Activated naive CD4-positive, alpha-beta T cell treated with anti-CD3 and anti-CD28 coated beads, Interleukin-2, amount 50 U/mL, for 16 hours (primary cell): ENCODE data around the gene SNX22.

Experiments used
- DNase-seq: peaks from one replicate; pipeline ENCODE4 v3.0.0-alpha.2; 2020

The SNX22 gene

GRCh38 chr15:64136347-64136746 is 15.2 kb upstream of the SNX22 start:
- DNase-seq, result no peak

GRCh38 chr15:64137226-64137833 is 14.2 kb upstream of the SNX22 start:
- DNase-seq, result no peak

GRCh38 chr15:64138331-64138941 is 13.1 kb upstream of the SNX22 start:
- no peak for DNase-seq

GRCh38 chr15:64141798-64142512 is 9.6 kb upstream of the SNX22 start:
- DNase-seq, result no peak

- no peak for DNase-seq
These were observed 8.3 kb upstream of the SNX22 start for GRCh38 chr15:64143276-64143675.

GRCh38 chr15:64144192-64144564 is 7.4 kb upstream of the SNX22 start:
- no peak for DNase-seq

- no peak for DNase-seq
These were observed 6.8 kb upstream of the SNX22 start for GRCh38 chr15:64144565-64145281.

- DNase-seq, result no peak
These were observed 5.5 kb upstream of the SNX22 start for GRCh38 chr15:64146041-64146440.

GRCh38 chr15:64146520-64146884 is 5.0 kb upstream of the SNX22 start:
- no peak for DNase-seq

GRCh38 chr15:64146885-64147681 is 4.4 kb upstream of the SNX22 start:
- no peak for DNase-seq

- DNase-seq, result no peak
These were observed 3.4 kb upstream of the SNX22 start for GRCh38 chr15:64148168-64148567.

- DNase-seq, result no peak
These were observed 3.0 kb upstream of the SNX22 start for GRCh38 chr15:64148581-64148980.

- DNase-seq, result no peak
These were observed 2.1 kb upstream of the SNX22 start for GRCh38 chr15:64149424-64149823.

- no peak for DNase-seq
These were observed 1.5 kb upstream of the SNX22 start for GRCh38 chr15:64149893-64150578.

- DNase-seq, result peak; percentile 16
These were observed 1.2 kb downstream of the SNX22 start for GRCh38 chr15:64152507-64153387.

GRCh38 chr15:64153480-64154367 is 2.2 kb downstream of the SNX22 start:
- DNase-seq, result peak; percentile 91

GRCh38 chr15:64155802-64156651 is 4.5 kb downstream of the SNX22 start:
- DNase-seq, result no peak

GRCh38 chr15:64156652-64157331 is 5.3 kb downstream of the SNX22 start:
- DNase-seq, result no peak
